AG04449 (cell line): ENCODE results near the gene ADAMTSL1.
A peak's percentile ranks its signal among the peaks of the same experiment; 100 is the strongest.

Source experiments
- CTCF ChIA-PET: fragments of 350-600 bp; formaldehyde crosslinking; extraction: SDS; loops from one replicate; lab custom pipeline; 2021; ENCODE audit warnings: antibody characterized with exemption; lab: Yijun Ruan, JAX
- POLR2A ChIA-PET: fragments of 400-600, 350-600 bp; formaldehyde crosslinking; extraction: SDS; loops from one replicate; lab custom pipeline; 2020; ENCODE audit warnings: antibody characterized with exemption, inconsistent platforms; lab: Yijun Ruan, JAX
- DNase-seq: peaks from one replicate; pipeline ENCODE4 v3.0.0-alpha.2; 2010; ENCODE audit warnings: low read depth, low spot score
- H3K4me3 ChIP-seq: 2 replicates; pipeline ENCODE4 v1.5.1; 2011; ENCODE audit warnings: low read depth, mild to moderate bottlenecking, control low read depth, low read length
- CTCF ChIP-seq: IDR thresholded peaks from one replicate; pipeline ENCODE4 v1.5.1; 2011; ENCODE audit warnings: mild to moderate bottlenecking, moderate library complexity, low read length, control low read depth, inconsistent platforms; ENCODE audit not compliant: insufficient read depth; ENCODE audit errors: missing control alignments

ADAMTSL1 gene

GRCh38 chr9:18478501-18479361, 4.8 kb downstream of the ADAMTSL1 start:
- TF ChIP-seq CTCF: no peak
- ChIA-PET POLR2A (interaction anchor here (0.6 to 3.9 kb wide), 11 partner anchors 12 to 570 kb away, joined by 3 to 32 read pairs (median 3); partner anchors contain the start of gene RRAGA), CTCF (interaction anchor here (2.9 to 4.8 kb wide), 3 partner anchors 37 to 550 kb away, joined by 11 to 32 read pairs (median 23); no protein-coding TSS in a partner anchor)
- H3K4me3 ChIP-seq: peak overlapping the region; percentile 84
- DNase-seq: peak; percentile 93

GRCh38 chr9:18479405-18479804, 5.5 kb downstream of the ADAMTSL1 start:
- ChIA-PET POLR2A (interaction anchor here (0.8 to 3.9 kb wide), 7 partner anchors 11 to 570 kb away, joined by 3 to 32 read pairs (median 3); partner anchors contain the start of gene RRAGA), CTCF (interaction anchor here (2.9 to 4.8 kb wide), 2 partner anchors 37 to 549 kb away, joined by 11 to 32 read pairs; no protein-coding TSS in a partner anchor)
- no peak overlapping the region for H3K4me3 ChIP-seq
- TF ChIP-seq CTCF: no peak
- no peak for DNase-seq

- ChIA-PET POLR2A (interaction anchor here (3.9 kb wide), 1 partner anchor 10 kb away, joined by 32 read pairs; no protein-coding TSS in a partner anchor), CTCF (no interaction called here)
- TF ChIP-seq CTCF: no peak
- H3K4me3 ChIP-seq: no peak overlapping the region
- peak; percentile 83 for DNase-seq
These were observed 6.7 kb downstream of the ADAMTSL1 start for GRCh38 chr9:18480662-18481093.

GRCh38 chr9:18482371-18482770, 8.4 kb downstream of the ADAMTSL1 start:
- CTCF ChIA-PET: no interaction called here
- DNase-seq: no peak
- no peak for TF ChIP-seq CTCF
- H3K4me3 ChIP-seq: no peak overlapping the region
- POLR2A ChIA-PET: no interaction called here

GRCh38 chr9:18485714-18486113, 11.8 kb downstream of the ADAMTSL1 start:
- H3K4me3 ChIP-seq: no peak overlapping the region
- no peak for TF ChIP-seq CTCF
- CTCF ChIA-PET: interaction anchor here (1.2 to 2.7 kb wide), 2 partner anchors 230 to 231 kb away, joined by 3 to 10 read pairs; no protein-coding TSS in a partner anchor
- DNase-seq: no peak
- POLR2A ChIA-PET: no interaction called here

- ChIA-PET POLR2A (no interaction called here), CTCF (interaction anchor here (1.1 to 1.3 kb wide), 2 partner anchors 45 to 541 kb away, joined by 3 read pairs; no protein-coding TSS in a partner anchor)
- DNase-seq: no peak
- TF ChIP-seq CTCF: no peak
- H3K4me3 ChIP-seq: no peak overlapping the region
These were observed 13.7 kb downstream of the ADAMTSL1 start for GRCh38 chr9:18487611-18488010.
